ENCODE data around the gene ERP27.

Gene ERP27

DNA sequence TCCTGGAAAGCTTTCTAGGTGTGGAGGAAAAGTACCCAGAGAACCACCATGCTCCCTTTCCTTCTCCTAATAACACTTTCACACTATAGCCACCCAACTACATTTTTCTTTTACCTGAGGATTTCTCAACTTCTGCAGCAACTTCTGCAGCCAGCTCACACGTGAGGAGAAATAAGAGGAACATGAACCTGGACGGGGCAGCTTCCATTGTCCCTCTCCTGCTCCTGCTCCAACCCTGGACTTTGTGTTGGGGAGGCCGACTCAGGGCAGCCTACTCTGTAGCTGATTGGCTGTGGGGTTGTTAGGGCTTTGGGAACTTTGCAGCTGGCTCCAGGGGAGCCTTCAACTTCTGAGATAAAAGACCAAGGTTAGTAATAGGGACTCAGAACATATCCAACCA, at the start of gene ERP27:
TSS of gene ERP27 (minus strand) at position 237 of the 400 bp plus-strand sequence. CDS start at position 208, 29 bp downstream.
- Histone ChIP-seq H2AFZ (ENCODE audit: low read depth, low read length) (no peak within 1 kb of the TSS), H3K4me3 (ENCODE audit: low read length) (no peak within 1 kb of the TSS), H3K4me1 (ENCODE audit: insufficient read depth, low read length) (no peaks in the 10 kb centered on the region), H3K27me3 (ENCODE audit: insufficient read depth, low read length) (no peaks in the 10 kb centered on the region), H3K9me3 (ENCODE audit: low read length) (no peaks in the 10 kb centered on the region), H3K36me3 (ENCODE audit: insufficient read depth, low read length) (no peaks in the 10 kb centered on the region)

DNA sequence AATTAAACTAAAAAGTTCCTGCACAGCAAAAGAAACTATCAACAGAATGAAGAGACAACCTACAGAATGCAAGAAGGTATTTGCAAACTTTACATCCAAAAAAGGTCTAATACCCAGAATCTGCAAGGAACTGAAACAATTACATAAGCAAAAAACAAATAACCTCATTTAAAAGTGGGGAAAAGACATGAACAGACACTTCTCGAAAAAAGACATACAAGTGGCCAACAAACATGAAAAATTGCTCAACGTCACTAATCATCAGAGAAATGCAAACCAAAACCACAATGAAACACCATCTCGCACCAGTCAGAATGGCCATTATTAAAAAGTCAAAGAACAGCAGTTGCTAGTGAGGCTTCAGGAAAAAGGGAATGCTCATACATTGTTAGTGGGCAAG, 49.7 kb upstream of the ERP27 start:
- Histone ChIP-seq H3K36me3 (ENCODE audit: insufficient read depth, low read length) (no peaks in the 10 kb centered on the region), H3K9me3 (ENCODE audit: low read length) (no peaks in the 10 kb centered on the region), H3K27me3 (ENCODE audit: insufficient read depth, low read length) (peaks cover 1% of the 10 kb centered on the region), H3K4me1 (ENCODE audit: insufficient read depth, low read length) (no peaks in the 10 kb centered on the region), H2AFZ (ENCODE audit: low read depth, low read length) (no peak overlapping the region), H3K4me3 (ENCODE audit: low read length) (no peak overlapping the region)

DNA sequence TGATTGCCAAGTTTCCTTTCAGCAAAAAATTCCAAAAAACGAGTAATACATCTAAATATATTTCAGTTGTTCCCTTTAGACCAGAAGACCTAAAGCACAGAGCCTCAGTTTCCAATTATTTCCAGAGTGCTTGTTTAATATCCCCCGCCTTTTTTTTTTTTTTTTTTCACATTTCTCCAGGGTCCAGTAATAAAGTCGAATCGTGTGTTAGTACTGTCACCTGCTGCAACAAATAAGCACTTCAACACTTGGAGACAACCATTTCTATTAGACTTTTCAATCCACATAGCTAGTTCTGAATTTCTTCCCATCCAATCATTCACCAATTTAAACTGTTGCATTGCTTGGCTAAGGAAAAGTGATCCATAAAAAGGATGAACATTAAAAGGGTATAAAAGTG, 48.1 kb upstream of the ERP27 start:
- H3K36me3 ChIP-seq (ENCODE audit: insufficient read depth, low read length): no peaks in the 10 kb centered on the region
- no peaks in the 10 kb centered on the region for H3K4me1 ChIP-seq (ENCODE audit: insufficient read depth, low read length)
- peaks cover 3% of the 10 kb centered on the region for H3K27me3 ChIP-seq (ENCODE audit: insufficient read depth, low read length)
- H2AFZ ChIP-seq (ENCODE audit: low read depth, low read length): no peak overlapping the region
- H3K9me3 ChIP-seq (ENCODE audit: low read length): no peaks in the 10 kb centered on the region
- H3K4me3 ChIP-seq (ENCODE audit: low read length): no peak overlapping the region

DNA sequence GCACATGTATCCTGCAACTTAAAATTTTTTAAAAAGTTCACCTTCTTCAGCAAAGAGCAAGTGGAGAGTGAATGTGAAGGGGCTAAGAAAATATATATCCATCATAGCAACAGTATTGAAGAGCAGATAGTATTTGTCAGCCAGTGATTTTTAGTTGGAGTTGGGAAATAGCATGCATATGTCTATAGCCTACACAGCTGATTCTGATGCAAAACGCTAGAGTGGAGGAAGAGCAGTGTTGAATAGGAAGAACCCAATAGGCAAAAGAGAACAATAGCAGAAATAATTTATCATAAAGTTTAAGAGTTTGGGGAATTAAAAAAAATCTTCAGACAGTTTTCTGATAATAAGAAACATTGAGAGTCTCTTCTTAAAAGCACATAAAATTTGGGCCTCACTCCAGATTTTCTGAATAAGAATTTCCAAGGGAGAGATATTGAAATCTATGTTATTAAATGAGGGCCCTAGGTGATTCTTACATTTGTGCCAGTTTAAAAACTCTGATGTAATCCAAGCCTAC, 46.5 kb upstream of the ERP27 start:
- Histone ChIP-seq H3K27me3 (ENCODE audit: insufficient read depth, low read length) (peaks cover 3% of the 10 kb centered on the region), H3K36me3 (ENCODE audit: insufficient read depth, low read length) (no peaks in the 10 kb centered on the region), H3K9me3 (ENCODE audit: low read length) (no peaks in the 10 kb centered on the region), H3K4me3 (ENCODE audit: low read length) (no peak overlapping the region), H2AFZ (ENCODE audit: low read depth, low read length) (no peak overlapping the region), H3K4me1 (ENCODE audit: insufficient read depth, low read length) (no peaks in the 10 kb centered on the region)

- Histone ChIP-seq H2AFZ (ENCODE audit: low read depth, low read length) (no peak overlapping the region), H3K4me1 (ENCODE audit: insufficient read depth, low read length) (no peaks in the 10 kb centered on the region), H3K4me3 (ENCODE audit: low read length) (no peak overlapping the region), H3K27me3 (ENCODE audit: insufficient read depth, low read length) (peaks cover 3% of the 10 kb centered on the region), H3K36me3 (ENCODE audit: insufficient read depth, low read length) (no peaks in the 10 kb centered on the region), H3K9me3 (ENCODE audit: low read length) (no peaks in the 10 kb centered on the region)
These were observed 45.7 kb upstream of the ERP27 start for GRCh38 chr12:14984036-14984435.

DNA sequence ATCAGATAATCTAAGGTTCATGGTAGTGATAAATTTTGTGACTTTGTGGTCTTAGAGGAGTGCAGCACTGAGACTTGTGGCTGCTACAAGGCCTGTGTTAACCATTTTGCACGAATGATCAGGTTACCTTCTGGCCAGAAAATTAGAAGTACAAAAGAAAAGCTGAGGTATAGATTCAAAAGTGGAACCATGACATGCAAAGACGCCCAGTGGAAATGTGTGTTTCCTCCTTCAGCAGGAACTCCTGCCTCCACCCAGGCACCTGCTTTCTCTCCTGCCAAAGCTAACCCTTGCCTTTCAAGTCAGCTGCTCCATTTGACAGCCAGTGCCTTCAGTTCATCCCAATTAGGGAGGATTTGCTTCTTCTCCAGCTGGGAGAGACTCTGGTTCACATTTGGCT, 44.7 kb upstream of the ERP27 start:
- Histone ChIP-seq H3K4me3 (ENCODE audit: low read length) (no peak overlapping the region), H3K9me3 (ENCODE audit: low read length) (no peaks in the 10 kb centered on the region), H3K27me3 (ENCODE audit: insufficient read depth, low read length) (peaks cover 3% of the 10 kb centered on the region), H3K4me1 (ENCODE audit: insufficient read depth, low read length) (no peaks in the 10 kb centered on the region), H3K36me3 (ENCODE audit: insufficient read depth, low read length) (no peaks in the 10 kb centered on the region), H2AFZ (ENCODE audit: low read depth, low read length) (no peak overlapping the region)

- H3K27me3 ChIP-seq (ENCODE audit: insufficient read depth, low read length): peaks cover 3% of the 10 kb centered on the region
- H3K9me3 ChIP-seq (ENCODE audit: low read length): no peaks in the 10 kb centered on the region
- H2AFZ ChIP-seq (ENCODE audit: low read depth, low read length): no peak overlapping the region
- no peaks in the 10 kb centered on the region for H3K4me1 ChIP-seq (ENCODE audit: insufficient read depth, low read length)
- H3K4me3 ChIP-seq (ENCODE audit: low read length): no peak overlapping the region
- H3K36me3 ChIP-seq (ENCODE audit: insufficient read depth, low read length): no peaks in the 10 kb centered on the region
These were observed 44.2 kb upstream of the ERP27 start for GRCh38 chr12:14982562-14982961.

DNA sequence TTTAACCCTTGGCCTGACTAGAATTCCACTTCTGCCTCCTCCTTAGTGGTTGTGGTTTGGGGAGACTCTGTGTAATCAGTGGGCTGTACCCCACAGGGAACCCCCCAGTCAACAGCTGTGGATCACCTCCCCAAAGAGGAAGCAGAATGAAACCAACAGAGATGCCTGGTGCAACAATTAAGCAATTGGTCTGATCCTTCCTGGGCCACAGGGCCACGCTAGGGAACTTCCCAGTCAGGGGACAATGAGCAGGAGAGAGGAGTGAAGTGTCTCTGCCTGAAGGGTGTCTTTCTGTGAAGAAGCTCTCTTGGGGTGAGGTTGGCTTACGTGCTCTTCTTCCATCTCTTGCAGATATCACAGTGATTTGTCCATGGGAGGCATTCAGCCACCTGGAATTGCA, 42.7 kb upstream of the ERP27 start:
- Histone ChIP-seq H3K9me3 (ENCODE audit: low read length) (no peaks in the 10 kb centered on the region), H2AFZ (ENCODE audit: low read depth, low read length) (no peak overlapping the region), H3K27me3 (ENCODE audit: insufficient read depth, low read length) (peaks cover 3% of the 10 kb centered on the region)

DNA sequence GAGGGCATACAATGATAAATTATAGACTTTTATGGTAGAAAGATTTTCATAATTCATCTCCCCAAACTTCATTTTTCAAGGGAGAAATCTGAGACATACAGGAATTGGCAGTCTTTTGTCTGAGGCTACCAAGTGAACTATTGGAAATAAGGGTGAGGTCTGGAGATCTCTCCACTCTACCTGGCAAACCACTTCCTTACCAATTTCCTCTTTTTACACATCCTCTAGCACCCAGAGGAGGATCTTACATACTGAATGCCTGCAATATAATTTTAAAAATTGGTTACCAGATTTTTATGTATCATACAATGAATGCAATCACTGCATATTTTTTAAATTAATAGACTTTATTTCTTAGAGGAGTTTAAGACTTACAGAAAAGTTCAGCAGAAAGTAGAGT, 41.1 kb upstream of the ERP27 start:
- Histone ChIP-seq H3K9me3 (ENCODE audit: low read length) (no peaks in the 10 kb centered on the region), H3K36me3 (ENCODE audit: insufficient read depth, low read length) (no peaks in the 10 kb centered on the region), H3K27me3 (ENCODE audit: insufficient read depth, low read length) (peaks cover 5% of the 10 kb centered on the region), H2AFZ (ENCODE audit: low read depth, low read length) (no peak overlapping the region), H3K4me3 (ENCODE audit: low read length) (no peak overlapping the region), H3K4me1 (ENCODE audit: insufficient read depth, low read length) (no peaks in the 10 kb centered on the region)

More for the DNA sequence above, 42.7 kb upstream of the ERP27 start:
- Histone ChIP-seq H3K4me3 (ENCODE audit: low read length) (no peak overlapping the region), H3K4me1 (ENCODE audit: insufficient read depth, low read length) (no peaks in the 10 kb centered on the region), H3K36me3 (ENCODE audit: insufficient read depth, low read length) (no peaks in the 10 kb centered on the region)

- Histone ChIP-seq H2AFZ (ENCODE audit: low read depth, low read length) (no peak overlapping the region), H3K9me3 (ENCODE audit: low read length) (no peaks in the 10 kb centered on the region), H3K36me3 (ENCODE audit: insufficient read depth, low read length) (no peaks in the 10 kb centered on the region), H3K4me1 (ENCODE audit: insufficient read depth, low read length) (no peaks in the 10 kb centered on the region), H3K27me3 (ENCODE audit: insufficient read depth, low read length) (peaks cover 2% of the 10 kb centered on the region), H3K4me3 (ENCODE audit: low read length) (no peak overlapping the region)
These were observed 38.3 kb upstream of the ERP27 start for GRCh38 chr12:14976658-14977057.

- Histone ChIP-seq H3K27me3 (ENCODE audit: insufficient read depth, low read length) (peaks cover 2% of the 10 kb centered on the region), H3K9me3 (ENCODE audit: low read length) (no peaks in the 10 kb centered on the region), H3K4me1 (ENCODE audit: insufficient read depth, low read length) (no peaks in the 10 kb centered on the region), H3K36me3 (ENCODE audit: insufficient read depth, low read length) (no peaks in the 10 kb centered on the region), H3K4me3 (ENCODE audit: low read length) (no peak overlapping the region), H2AFZ (ENCODE audit: low read depth, low read length) (no peak overlapping the region)
These were observed 37.1 kb upstream of the ERP27 start for GRCh38 chr12:14975457-14975856.

- H3K4me3 ChIP-seq (ENCODE audit: low read length): no peak overlapping the region
- H3K36me3 ChIP-seq (ENCODE audit: insufficient read depth, low read length): no peaks in the 10 kb centered on the region
- H3K4me1 ChIP-seq (ENCODE audit: insufficient read depth, low read length): no peaks in the 10 kb centered on the region
- H2AFZ ChIP-seq (ENCODE audit: low read depth, low read length): no peak overlapping the region
- H3K27me3 ChIP-seq (ENCODE audit: insufficient read depth, low read length): peaks cover 2% of the 10 kb centered on the region
- H3K9me3 ChIP-seq (ENCODE audit: low read length): no peaks in the 10 kb centered on the region
These were observed 36.3 kb upstream of the ERP27 start for GRCh38 chr12:14974633-14975032.

- no peaks in the 10 kb centered on the region for H3K9me3 ChIP-seq (ENCODE audit: low read length)
- no peak within 1 kb of the TSS for H3K4me3 ChIP-seq (ENCODE audit: low read length)
- peaks cover 3% of the 10 kb centered on the region for H3K27me3 ChIP-seq (ENCODE audit: insufficient read depth, low read length)
- no peaks in the 10 kb centered on the region for H3K36me3 ChIP-seq (ENCODE audit: insufficient read depth, low read length)
- no peaks in the 10 kb centered on the region for H3K4me1 ChIP-seq (ENCODE audit: insufficient read depth, low read length)
- H2AFZ ChIP-seq (ENCODE audit: low read depth, low read length): no peak within 1 kb of the TSS
These were observed 34.5 kb upstream of the ERP27 start, which contains the start of gene PDE6H for GRCh38 chr12:14972816-14973215. PDE6H (plus strand) TSS chr12:14973042; CDS start chr12:14978013, 4,971 bp downstream.

DNA sequence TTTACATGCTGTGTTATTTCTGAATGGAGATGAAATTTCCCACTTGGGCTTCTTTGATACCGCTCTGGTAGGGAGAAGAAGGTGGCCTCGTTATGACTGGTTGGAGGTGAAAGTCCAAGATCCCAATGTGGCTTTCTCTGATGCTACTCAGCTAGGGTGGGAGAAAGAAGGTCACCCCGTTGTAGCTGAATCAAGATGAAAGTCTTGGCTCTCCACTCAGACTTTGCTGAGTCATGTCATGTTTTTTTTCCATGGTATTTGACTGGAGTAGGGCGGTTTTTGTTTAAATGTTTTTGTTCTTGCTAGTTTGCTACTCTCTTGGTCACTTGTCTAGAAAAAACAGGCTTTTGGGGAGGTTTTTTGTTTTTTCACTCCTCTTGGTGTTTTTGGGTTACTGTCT, 32.1 kb upstream of the ERP27 start:
- no peak overlapping the region for H3K4me3 ChIP-seq (ENCODE audit: low read length)

More for the DNA sequence above, 32.1 kb upstream of the ERP27 start:
- H3K4me1 ChIP-seq (ENCODE audit: insufficient read depth, low read length): no peaks in the 10 kb centered on the region
- H3K27me3 ChIP-seq (ENCODE audit: insufficient read depth, low read length): peaks cover 5% of the 10 kb centered on the region
- H3K36me3 ChIP-seq (ENCODE audit: insufficient read depth, low read length): no peaks in the 10 kb centered on the region
- no peak overlapping the region for H2AFZ ChIP-seq (ENCODE audit: low read depth, low read length)
- no peaks in the 10 kb centered on the region for H3K9me3 ChIP-seq (ENCODE audit: low read length)

Measured in neuron (in vitro differentiated cells).